Measurements from ENCODE around the gene SDC4. TPM values are rescaled to one million over a fixed set of nuclear protein-coding genes. Genes with fewer than 3 reads are reported as not detected.

Gene SDC4
- total and polyA plus RNA-seq, 9 of the 15 experiments (the other 6 are each of a cell fraction or from before 2014, with no cell fraction given) = 2.1 to 10.7 (median 6.3) TPM

GRCh38 chr20:45308117-45308778 lies 40.0 kb downstream of the SDC4 start, which contains the start of gene MATN4:
Gene MATN4 (minus strand): TSS chr20:45308299. CDS start chr20:45305582, 2,717 bp downstream.
- Histone ChIP-seq H3K9me1 (ENCODE audit: control insufficient read depth, insufficient read depth, low read length) (peaks cover 3% of the 10 kb centered on the region), H3K27me3 (ENCODE audit: control insufficient read depth in 2 of 2, insufficient read depth in 2 of 2, low read length in 2 of 2) (peaks cover 3 to 61% of the 10 kb centered on the region in 2 experiments; a peak in 4 of 5 replicates), H3K36me3 (ENCODE audit: control insufficient read depth, insufficient read depth, low read length) (no peaks in the 10 kb centered on the region), H2AFZ (ENCODE audit: low read depth, low read length) (no peak within 1 kb of the TSS), H3K9ac (ENCODE audit: insufficient read depth in 1 of 2, low read depth in 2 of 2, low read length in 2 of 2) (no peak within 1 kb of the TSS), H3K9me3 (replicated peaks; ENCODE audit: control insufficient read depth, insufficient read depth, low read depth, low read length) (no peaks in the 10 kb centered on the region), H3K27ac (ENCODE audit: extremely low read depth, low read depth, low read length) (no peak within 1 kb of the TSS), H3K4me1 (replicated peaks in 1 of 2; ENCODE audit: control insufficient read depth in 2 of 2, insufficient read depth in 2 of 2, low read length in 2 of 2) (peaks cover 4 to 36% of the 10 kb centered on the region in 2 experiments; a peak in 3 of 5 replicates), H3K4me3 (no peak within 1 kb of the TSS), H3K79me2 (ENCODE audit: control insufficient read depth, insufficient read depth, low read length) (no peaks in the 10 kb centered on the region), H4K20me1 (replicated peaks; ENCODE audit: control insufficient read depth, insufficient read depth, low read length) (peaks cover 5% of the 10 kb centered on the region; the same call in 1 of the 2 replicates), H3K4me2 (ENCODE audit: insufficient read depth, low read length) (no peak within 1 kb of the TSS)
- CTCF ChIA-PET (ENCODE audit: low intra/inter-chr PET ratio) = no interaction called here
- 6% methylated on average over 18 of the region's 20 CpGs for WGBS (ENCODE audit: insufficient coverage, low coverage, missing lambda C conversion rate)
- in situ Hi-C loops (cut with MboI) = no loop called here
- intact Hi-C loops (cut with micrococcal nuclease) = no loop called here
- ATAC-seq (no peak), FAIRE-seq (no peak), DNase-seq (ENCODE audit: extremely low read depth in 1 of 4, low spot score in 3 of 4) (no peak)
- POLR2A ChIA-PET = interaction anchor here (0.6 to 1.0 kb wide), 3 partner anchors 397 to 1696 kb away, joined by 3 to 4 read pairs (median 3); no protein-coding TSS in a partner anchor
- BruUV-seq (replicated peaks) = no TSS peak
- TF ChIP-seq, protein P1, sequence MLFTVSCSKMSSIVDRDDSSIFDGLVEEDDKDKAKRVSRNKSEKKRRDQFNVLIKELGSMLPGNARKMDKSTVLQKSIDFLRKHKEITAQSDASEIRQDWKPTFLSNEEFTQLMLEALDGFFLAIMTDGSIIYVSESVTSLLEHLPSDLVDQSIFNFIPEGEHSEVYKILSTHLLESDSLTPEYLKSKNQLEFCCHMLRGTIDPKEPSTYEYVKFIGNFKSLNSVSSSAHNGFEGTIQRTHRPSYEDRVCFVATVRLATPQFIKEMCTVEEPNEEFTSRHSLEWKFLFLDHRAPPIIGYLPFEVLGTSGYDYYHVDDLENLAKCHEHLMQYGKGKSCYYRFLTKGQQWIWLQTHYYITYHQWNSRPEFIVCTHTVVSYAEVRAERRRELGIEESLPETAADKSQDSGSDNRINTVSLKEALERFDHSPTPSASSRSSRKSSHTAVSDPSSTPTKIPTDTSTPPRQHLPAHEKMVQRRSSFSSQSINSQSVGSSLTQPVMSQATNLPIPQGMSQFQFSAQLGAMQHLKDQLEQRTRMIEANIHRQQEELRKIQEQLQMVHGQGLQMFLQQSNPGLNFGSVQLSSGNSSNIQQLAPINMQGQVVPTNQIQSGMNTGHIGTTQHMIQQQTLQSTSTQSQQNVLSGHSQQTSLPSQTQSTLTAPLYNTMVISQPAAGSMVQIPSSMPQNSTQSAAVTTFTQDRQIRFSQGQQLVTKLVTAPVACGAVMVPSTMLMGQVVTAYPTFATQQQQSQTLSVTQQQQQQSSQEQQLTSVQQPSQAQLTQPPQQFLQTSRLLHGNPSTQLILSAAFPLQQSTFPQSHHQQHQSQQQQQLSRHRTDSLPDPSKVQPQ (CRISPR knock-in tag; IDR thresholded peaks at IDR 0.05; ENCODE audit: borderline replicate concordance) = no peak
- TF ChIP-seq ZBTB1 (CRISPR knock-in tag; IDR thresholded peaks at IDR 0.05; ENCODE audit: borderline replicate concordance, low read depth) = no peak
- TF ChIP-seq ZNF23 (CRISPR knock-in tag; IDR thresholded peaks at IDR 0.05) = no peak
- no peak for TF ChIP-seq ELF2 (CRISPR knock-in tag; IDR thresholded peaks at IDR 0.05)
- no peak for TF ChIP-seq ZBTB8A (IDR thresholded peaks at IDR 0.05; ENCODE audit: partially characterized antibody)
- no peak for TF ChIP-seq ZNF121 (CRISPR knock-in tag; conservative IDR thresholded peaks at IDR 0.05)
- TF ChIP-seq CHD1 (IDR thresholded peaks at IDR 0.05; ENCODE audit: low read length) = no peak
- no peak for TF ChIP-seq ARID1B (IDR thresholded peaks at IDR 0.05)
- TF ChIP-seq HMG20B (CRISPR knock-in tag; IDR thresholded peaks at IDR 0.05) = no peak
- TF ChIP-seq, protein P2, sequence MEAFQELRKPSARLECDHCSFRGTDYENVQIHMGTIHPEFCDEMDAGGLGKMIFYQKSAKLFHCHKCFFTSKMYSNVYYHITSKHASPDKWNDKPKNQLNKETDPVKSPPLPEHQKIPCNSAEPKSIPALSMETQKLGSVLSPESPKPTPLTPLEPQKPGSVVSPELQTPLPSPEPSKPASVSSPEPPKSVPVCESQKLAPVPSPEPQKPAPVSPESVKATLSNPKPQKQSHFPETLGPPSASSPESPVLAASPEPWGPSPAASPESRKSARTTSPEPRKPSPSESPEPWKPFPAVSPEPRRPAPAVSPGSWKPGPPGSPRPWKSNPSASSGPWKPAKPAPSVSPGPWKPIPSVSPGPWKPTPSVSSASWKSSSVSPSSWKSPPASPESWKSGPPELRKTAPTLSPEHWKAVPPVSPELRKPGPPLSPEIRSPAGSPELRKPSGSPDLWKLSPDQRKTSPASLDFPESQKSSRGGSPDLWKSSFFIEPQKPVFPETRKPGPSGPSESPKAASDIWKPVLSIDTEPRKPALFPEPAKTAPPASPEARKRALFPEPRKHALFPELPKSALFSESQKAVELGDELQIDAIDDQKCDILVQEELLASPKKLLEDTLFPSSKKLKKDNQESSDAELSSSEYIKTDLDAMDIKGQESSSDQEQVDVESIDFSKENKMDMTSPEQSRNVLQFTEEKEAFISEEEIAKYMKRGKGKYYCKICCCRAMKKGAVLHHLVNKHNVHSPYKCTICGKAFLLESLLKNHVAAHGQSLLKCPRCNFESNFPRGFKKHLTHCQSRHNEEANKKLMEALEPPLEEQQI (IDR thresholded peaks at IDR 0.05) = no peak
- no peak for TF ChIP-seq MYC (IDR thresholded peaks at IDR 0.05; ENCODE audit: low read depth, low read length)
- TF ChIP-seq MYC (CRISPR knock-in tag; IDR thresholded peaks at IDR 0.05; ENCODE audit: borderline replicate concordance, low read depth) = no peak
- TF ChIP-seq MEIS2 (IDR thresholded peaks at IDR 0.05; ENCODE audit: partially characterized antibody) = no peak
- TF ChIP-seq TFAM (CRISPR knock-in tag; conservative IDR thresholded peaks at IDR 0.05) = no peak
- TF ChIP-seq OTX1 (CRISPR knock-in tag; IDR thresholded peaks at IDR 0.05) = no peak

All from K562 (cell line).